HUES48 (cell line): Measurements from ENCODE around the gene OR2T1.
A peak's percentile ranks its signal among the peaks of the same experiment; 100 is the strongest.
"Not testable (repeated sequence)": the region's sequence is repeated elsewhere in the genome, so short reads cannot be mapped to it uniquely, and the experiment has no call there.

ENCODE experiments used
- H3K27ac ChIP-seq: one replicate; pipeline ENCODE4 v1.7.0; 2013; ENCODE audit warnings: low read depth, low read length, inconsistent platforms
- H3K27me3 ChIP-seq: 2 replicates; pipeline ENCODE4 v1.6.1; 2013; ENCODE audit warnings: mild to moderate bottlenecking, low read length; ENCODE audit not compliant: control insufficient read depth, insufficient read depth
- H3K36me3 ChIP-seq: 2 replicates; pipeline ENCODE4 v1.6.1; 2013; ENCODE audit warnings: low read length; ENCODE audit not compliant: control insufficient read depth, insufficient read depth
- H3K4me1 ChIP-seq: 2 replicates; pipeline ENCODE4 v1.6.1; 2013; ENCODE audit warnings: mild to moderate bottlenecking, low read length; ENCODE audit not compliant: control insufficient read depth, insufficient read depth
- H3K4me3 ChIP-seq: 2 replicates; pipeline ENCODE4 v1.5.1; 2013; ENCODE audit warnings: mild to moderate bottlenecking, low read depth, low read length
- H3K9ac ChIP-seq: 2 replicates; pipeline ENCODE4 v1.6.1; 2013; ENCODE audit warnings: mild to moderate bottlenecking, low read depth, low read length, moderate library complexity
- H3K9me3 ChIP-seq: 2 replicates; pipeline ENCODE4 v1.6.1; 2013; ENCODE audit warnings: low read length; ENCODE audit not compliant: control insufficient read depth, insufficient read depth

The OR2T1 gene

DNA sequence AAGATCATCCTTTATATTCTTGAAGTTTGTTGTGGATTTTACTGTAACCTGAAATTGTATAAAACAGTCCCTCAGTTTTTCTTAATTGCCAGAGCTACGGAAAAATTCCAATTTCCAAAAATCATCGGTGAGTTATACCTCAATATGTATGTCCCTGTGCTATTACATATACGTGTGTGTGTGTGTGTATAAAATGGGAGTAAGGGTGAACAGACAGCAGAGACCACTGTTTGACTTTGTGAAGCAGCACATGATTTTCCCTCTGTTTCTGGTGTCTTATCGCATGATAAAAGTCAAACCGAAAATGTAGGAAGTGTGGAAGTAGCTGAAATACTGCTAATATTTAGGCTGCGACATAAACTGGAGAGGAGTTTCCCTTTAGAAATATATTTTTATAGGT lies 1.2 kb downstream of the OR2T1 start:
- no peak overlapping the region for H3K9ac ChIP-seq
- H3K4me1 ChIP-seq = no peaks in the 10 kb centered on the region
- H3K36me3 ChIP-seq = no peaks in the 10 kb centered on the region
- peak overlapping the region; percentile 23 for H3K4me3 ChIP-seq
- H3K27ac ChIP-seq = no peak overlapping the region
- H3K27me3 ChIP-seq = no peaks in the 10 kb centered on the region
- peaks cover 91% of the 10 kb centered on the region for H3K9me3 ChIP-seq

DNA sequence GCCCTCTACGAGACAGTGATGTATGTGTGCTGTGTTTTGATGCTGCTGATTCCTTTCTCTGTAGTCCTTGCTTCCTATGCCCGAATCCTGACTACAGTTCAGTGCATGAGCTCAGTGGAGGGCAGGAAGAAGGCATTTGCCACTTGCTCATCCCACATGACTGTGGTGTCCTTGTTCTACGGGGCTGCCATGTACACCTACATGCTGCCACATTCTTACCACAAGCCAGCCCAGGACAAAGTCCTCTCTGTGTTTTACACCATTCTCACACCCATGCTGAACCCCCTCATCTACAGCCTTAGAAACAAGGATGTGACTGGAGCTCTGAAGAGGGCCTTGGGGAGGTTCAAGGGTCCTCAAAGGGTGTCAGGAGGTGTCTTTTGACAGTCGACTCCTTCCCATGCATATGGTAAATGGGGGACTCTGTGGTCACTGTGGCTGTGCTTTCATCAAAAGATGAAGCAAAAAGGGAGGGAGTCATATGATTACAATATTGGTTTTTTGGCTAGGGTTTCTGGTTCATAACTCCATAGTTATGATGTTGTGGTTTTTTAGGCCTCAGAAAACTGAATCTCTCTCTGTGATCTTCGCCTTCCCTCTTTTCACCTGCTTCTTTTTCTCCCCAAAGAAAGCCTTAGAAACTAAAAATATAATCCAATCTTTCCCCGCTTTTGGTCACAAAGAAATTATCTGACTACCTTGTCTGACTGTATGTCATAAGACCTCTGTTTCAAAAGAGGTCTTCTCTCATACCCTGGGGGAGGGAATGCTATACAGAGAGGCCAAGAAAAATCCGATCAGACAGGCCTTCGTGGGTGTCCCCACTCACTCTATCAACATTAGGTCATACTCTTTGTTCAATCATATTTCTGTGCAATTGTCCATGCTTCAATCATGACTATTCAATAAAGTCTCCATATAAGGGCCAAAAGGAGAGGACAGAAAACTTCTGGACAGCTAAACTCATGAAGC lies 4.2 kb downstream of the OR2T1 start:
- no peaks in the 10 kb centered on the region for H3K27me3 ChIP-seq
- H3K9ac ChIP-seq = no peak overlapping the region
- no peaks in the 10 kb centered on the region for H3K4me1 ChIP-seq
- peaks cover 91% of the 10 kb centered on the region for H3K9me3 ChIP-seq
- no peak overlapping the region; the same call in 1 of the 2 replicates for H3K4me3 ChIP-seq
- H3K36me3 ChIP-seq = no peaks in the 10 kb centered on the region
- no peak overlapping the region for H3K27ac ChIP-seq

DNA sequence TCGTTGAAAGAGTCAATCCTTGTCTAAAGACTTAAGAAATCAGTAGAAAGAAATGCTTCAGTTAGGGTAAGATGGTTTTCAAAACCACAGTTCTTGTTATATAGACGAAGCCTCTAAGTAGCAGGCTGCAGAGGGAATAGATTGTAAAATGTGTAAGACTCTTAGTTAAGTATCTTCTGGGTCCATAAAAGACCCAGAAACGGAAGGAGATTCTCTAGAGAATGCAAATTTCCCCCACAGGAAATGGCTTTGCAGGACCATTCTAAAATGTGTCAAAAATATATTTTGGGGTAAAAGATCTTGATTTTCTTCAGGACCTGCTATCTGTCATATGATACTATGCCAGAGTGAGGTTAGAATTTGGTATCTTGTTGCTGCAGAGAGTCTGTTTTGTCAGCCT lies 13.4 kb downstream of the OR2T1 start:
- Histone ChIP-seq H3K36me3 (no peaks in the 10 kb centered on the region), H3K9ac (no peak overlapping the region), H3K27ac (no peak overlapping the region), H3K27me3 (no peaks in the 10 kb centered on the region), H3K4me3 (peak overlapping the region; percentile 4; the same call in 1 of the 2 replicates), H3K9me3 (peaks cover 92% of the 10 kb centered on the region), H3K4me1 (no peaks in the 10 kb centered on the region)

DNA sequence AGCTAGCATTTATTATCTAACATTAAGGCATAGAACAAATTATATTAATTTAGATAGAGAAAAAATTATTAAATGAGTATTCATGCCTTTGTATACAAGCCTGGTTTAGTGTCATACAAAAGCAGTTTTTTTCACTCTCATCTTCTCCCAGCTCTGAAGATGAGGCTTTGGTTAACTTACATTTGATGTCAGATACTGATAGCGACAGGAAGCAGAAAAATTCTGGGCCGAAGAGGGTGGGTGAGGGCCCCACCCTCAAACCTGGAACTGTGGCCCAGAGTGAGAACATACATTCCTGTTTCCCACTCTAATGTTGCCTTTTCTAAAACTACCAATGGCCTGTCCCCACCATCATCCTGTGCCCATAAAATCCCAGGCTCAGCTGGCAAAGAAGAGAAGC lies 15.0 kb downstream of the OR2T1 start:
- H3K4me1 ChIP-seq = no peaks in the 10 kb centered on the region
- no peak overlapping the region for H3K27ac ChIP-seq
- H3K36me3 ChIP-seq = no peaks in the 10 kb centered on the region
- no peak overlapping the region; the same call in 1 of the 2 replicates for H3K4me3 ChIP-seq
- H3K9ac ChIP-seq = no peak overlapping the region
- no peaks in the 10 kb centered on the region for H3K27me3 ChIP-seq
- H3K9me3 ChIP-seq = peaks cover 90% of the 10 kb centered on the region

DNA sequence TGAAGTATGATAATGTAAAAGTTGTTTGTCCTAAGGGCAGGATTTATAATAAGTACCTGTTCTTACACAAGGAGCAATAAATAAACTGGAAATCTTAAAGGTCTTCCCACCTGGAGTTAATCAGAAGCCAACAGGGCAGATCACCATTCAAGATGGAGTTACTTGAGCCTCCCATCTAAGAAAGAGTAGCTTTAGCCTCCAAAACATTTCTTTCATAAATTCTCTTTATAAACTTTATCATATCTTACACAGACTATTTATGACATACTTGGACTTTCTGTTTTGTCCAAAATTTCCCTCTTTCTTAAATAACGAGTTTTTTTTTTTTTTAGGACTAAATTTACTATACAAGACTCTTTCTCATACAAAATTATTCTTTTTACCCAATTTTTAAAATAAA lies 18.5 kb downstream of the OR2T1 start:
- no peak overlapping the region for H3K9ac ChIP-seq
- H3K27me3 ChIP-seq = no peaks in the 10 kb centered on the region
- no peak overlapping the region for H3K4me3 ChIP-seq
- no peak overlapping the region for H3K27ac ChIP-seq
- H3K9me3 ChIP-seq = peaks cover 78% of the 10 kb centered on the region
- no peaks in the 10 kb centered on the region for H3K36me3 ChIP-seq
- no peaks in the 10 kb centered on the region for H3K4me1 ChIP-seq

DNA sequence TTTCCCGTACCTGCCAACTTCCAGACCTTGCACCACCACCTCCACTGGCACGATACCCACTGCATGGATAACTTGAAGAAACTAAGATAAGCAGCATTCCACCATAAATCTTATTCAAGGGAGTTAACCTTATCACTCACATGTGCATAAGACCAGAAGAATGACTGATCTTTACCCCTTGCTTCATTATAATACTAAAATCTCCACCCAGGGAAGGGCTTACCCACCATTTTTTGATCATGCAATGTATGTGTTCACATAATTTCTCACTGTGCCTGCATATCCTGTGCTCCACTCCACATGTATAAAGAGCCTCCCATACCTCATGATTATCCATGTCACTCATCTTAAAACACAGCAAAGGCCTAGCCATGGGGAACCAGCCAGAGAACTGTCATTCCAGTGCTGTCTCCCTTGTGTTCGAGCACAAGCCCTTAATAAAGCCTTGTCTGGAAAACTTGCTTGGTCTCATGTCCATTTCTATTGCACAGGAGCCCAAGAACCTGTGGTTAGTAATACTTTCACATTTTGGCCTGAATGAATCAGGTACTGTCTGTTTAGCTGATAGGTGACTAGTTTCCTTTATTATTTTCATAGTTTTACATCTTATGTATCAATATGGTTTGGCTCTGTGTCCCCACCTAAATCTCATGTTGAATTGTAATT lies 24.8 kb downstream of the OR2T1 start:
- H3K27ac ChIP-seq, H3K4me3 ChIP-seq, H3K27me3 ChIP-seq, H3K36me3 ChIP-seq, H3K4me1 ChIP-seq, H3K9ac ChIP-seq: not testable (repeated sequence)
- peaks cover 60% of the 10 kb centered on the region for H3K9me3 ChIP-seq

DNA sequence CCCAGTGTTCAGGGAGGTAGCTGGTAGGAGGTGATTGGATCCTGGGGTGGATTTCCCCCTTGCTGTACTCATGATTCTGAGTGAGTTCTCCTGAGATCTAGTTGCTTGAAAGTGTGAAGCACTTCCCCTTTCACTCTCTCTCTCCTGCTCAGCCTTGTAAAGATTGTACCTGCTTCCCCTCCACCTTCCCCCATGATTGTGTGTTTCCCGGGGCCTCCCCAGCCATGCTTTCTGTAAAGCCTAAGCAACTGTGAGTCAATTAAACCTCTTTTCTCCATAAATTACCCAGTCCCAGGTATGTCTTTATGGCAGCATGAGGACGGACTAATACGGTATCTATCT lies 25.3 kb downstream of the OR2T1 start:
- H3K36me3 ChIP-seq, H3K4me3 ChIP-seq, H3K9ac ChIP-seq, H3K4me1 ChIP-seq, H3K27ac ChIP-seq, H3K27me3 ChIP-seq: not testable (repeated sequence)
- H3K9me3 ChIP-seq = peaks cover 57% of the 10 kb centered on the region

DNA sequence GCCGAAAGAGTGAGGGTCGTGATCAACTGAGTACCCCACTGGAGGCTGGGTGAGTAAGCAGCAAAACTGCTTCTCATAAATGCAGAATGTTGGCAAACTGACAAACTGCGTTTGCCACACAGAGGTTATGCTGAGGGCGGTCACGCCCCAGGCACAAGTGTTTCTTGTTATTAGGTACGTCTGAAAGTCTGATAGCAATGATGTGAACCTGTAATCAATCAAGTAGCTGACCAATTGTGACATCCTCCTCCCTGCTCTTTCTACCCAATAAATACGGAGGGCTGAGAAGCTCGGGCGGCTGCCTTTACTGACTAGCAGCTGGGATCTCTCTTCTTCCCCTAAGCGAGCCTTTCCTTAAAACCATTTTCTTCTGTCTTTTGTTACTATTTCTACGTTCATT lies 28.8 kb downstream of the OR2T1 start:
- H3K9me3 ChIP-seq = peaks cover 54% of the 10 kb centered on the region
- not testable (repeated sequence) for H3K9ac ChIP-seq, H3K4me1 ChIP-seq, H3K27me3 ChIP-seq, H3K36me3 ChIP-seq, H3K27ac ChIP-seq, H3K4me3 ChIP-seq

DNA sequence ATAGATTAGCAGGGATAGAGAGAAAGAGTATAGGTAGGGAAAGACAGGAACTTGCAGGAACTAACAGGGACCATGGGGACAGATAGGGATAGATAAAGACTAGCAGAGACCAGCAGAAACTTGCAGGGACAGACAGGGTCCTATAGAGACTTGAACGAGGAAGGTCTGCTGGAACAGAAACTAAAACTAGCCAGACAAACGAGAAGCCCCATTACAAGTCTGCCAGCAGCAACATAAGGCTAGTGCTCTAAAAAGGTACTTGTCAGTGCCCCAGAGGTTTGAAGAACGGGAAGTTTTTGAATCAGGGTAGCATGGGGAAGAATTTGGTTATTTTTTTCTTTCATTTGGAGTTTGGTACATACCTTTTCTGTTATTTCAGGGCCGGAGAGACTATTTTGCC lies 29.4 kb downstream of the OR2T1 start:
- H3K27ac ChIP-seq, H3K9ac ChIP-seq, H3K4me3 ChIP-seq, H3K27me3 ChIP-seq, H3K36me3 ChIP-seq, H3K4me1 ChIP-seq: not testable (repeated sequence)
- H3K9me3 ChIP-seq = peaks cover 50% of the 10 kb centered on the region

DNA sequence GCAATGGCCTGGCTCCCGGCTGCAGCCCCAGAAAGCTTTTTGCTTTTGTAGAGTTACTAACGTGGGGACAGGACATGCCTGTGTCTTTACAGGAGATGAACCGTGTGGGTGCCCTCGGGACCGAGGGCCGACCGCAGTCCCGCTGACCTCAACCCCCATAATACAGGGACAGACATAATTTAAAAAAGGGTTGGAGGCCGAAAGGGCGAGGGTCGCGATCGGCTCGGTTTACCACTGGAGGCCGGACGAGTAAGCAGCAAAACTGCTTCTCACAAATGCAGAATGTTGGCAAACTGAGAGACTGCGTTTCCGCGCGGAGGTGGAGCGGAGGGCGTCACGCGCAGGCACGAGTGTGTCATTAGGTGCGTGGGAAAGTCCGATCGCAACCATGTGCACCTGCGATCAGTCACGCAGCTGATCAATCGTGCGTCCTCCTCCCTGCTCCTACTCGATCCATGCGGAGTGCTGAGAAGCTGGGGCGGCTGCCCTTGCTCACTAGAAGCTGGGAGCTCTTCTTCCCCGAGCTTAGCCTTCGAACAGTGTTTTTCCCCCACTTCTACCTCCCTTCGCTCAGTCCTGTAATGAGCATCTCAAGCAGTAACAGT lies 31.1 kb downstream of the OR2T1 start:
- not testable (repeated sequence) for H3K4me3 ChIP-seq, H3K27me3 ChIP-seq, H3K9ac ChIP-seq, H3K4me1 ChIP-seq, H3K36me3 ChIP-seq, H3K27ac ChIP-seq
- peaks cover 47% of the 10 kb centered on the region for H3K9me3 ChIP-seq

DNA sequence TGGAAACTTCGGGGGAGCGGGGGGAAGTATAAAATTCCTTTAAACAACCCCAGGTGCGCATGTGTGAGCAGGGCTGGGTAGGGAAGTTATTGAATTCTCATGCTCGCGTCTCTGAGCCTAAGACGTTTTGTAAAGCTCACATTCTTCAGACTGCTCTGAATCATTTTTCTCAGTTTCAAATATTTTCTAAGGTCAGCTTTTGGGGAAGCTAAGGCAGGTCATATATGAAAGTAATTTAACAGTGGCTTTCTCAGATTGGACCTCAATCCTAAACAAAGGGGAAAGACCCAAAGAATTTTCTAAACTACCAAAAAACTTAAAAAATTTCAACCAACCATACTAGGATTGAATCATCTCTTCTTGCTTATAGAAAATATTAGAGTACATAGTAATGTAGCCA lies 32.1 kb downstream of the OR2T1 start:
- not testable (repeated sequence) for H3K9ac ChIP-seq, H3K36me3 ChIP-seq, H3K4me1 ChIP-seq, H3K27me3 ChIP-seq, H3K4me3 ChIP-seq, H3K27ac ChIP-seq
- peaks cover 51% of the 10 kb centered on the region for H3K9me3 ChIP-seq
